GM19239 (cell line): ENCODE results near the gene SCRN1.

Source experiments
- DNase-seq: peaks from one replicate; pipeline ENCODE4 v3.0.0; 2011; ENCODE audit warnings: low spot score; ENCODE audit not compliant: insufficient read length
- FAIRE-seq: peaks from 2 replicates; lab custom pipeline; 2011; peaks lifted over from hg19 to GRCh38; lab: Jason Lieb, UNC

Gene SCRN1

DNA sequence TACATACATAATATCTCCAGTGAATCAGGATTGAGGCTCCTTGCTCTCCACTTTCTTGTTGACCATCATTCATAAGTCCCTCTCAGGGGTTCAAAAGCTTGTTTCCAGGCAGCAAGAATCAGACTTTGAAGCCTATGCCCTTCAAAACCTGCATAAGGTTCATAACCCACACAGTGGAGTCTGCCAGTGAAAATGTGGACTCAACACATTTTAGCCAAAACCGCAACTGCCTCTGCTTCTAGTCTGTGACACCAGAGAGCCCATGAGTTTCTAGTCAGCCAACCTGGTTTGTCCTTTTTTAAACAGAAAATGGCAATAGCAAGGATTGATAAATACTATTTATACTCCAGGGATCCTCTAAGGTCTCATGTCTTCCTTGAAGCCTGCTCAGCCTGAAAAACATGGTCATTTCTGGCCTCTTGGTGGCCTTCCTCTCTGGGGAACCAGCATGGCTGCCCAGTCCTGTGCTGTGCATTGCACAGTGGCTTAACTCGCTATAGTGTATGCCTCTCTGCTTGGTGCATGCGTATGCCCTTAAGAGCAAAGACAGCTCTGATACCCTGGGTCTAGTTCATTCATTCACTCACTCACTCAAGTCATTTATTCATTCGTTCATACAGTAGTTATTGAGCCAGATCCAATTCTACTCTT, 115.8 kb downstream of the SCRN1 start:
- DNase-seq (no peak), FAIRE-seq (no peak)

DNA sequence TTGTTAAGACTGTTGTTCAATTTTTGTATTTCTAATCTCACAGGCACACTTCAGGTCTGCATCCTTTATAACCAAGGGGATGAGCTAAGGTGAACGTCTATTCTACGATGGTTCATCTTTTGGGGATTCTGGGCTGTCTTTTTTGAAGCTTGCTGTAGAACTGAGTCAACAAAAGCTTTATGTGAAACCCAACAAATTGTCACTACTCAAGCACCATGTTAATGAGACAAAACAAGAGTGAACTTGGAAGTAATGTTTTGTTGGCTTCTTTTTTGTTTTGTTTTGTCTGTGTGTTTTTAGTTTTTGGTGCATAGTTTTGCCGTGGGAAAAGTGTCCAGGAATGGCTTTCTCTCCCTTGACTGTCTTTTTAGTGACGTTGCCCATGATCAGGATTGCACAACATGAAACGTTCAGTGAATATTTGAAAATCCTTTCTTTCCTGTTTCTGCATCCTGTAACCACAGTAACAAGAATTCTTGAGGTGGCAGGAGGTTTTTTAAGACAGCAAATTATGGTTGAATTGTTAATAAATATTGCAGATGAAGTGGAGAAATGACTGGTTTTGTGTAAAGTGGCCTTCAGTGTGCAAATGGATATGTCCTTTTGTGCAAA, 117.7 kb downstream of the SCRN1 start:
- DNase-seq (no peak), FAIRE-seq (no peak)
